ENCODE measurements around the gene CFI.

Gene CFI

DNA sequence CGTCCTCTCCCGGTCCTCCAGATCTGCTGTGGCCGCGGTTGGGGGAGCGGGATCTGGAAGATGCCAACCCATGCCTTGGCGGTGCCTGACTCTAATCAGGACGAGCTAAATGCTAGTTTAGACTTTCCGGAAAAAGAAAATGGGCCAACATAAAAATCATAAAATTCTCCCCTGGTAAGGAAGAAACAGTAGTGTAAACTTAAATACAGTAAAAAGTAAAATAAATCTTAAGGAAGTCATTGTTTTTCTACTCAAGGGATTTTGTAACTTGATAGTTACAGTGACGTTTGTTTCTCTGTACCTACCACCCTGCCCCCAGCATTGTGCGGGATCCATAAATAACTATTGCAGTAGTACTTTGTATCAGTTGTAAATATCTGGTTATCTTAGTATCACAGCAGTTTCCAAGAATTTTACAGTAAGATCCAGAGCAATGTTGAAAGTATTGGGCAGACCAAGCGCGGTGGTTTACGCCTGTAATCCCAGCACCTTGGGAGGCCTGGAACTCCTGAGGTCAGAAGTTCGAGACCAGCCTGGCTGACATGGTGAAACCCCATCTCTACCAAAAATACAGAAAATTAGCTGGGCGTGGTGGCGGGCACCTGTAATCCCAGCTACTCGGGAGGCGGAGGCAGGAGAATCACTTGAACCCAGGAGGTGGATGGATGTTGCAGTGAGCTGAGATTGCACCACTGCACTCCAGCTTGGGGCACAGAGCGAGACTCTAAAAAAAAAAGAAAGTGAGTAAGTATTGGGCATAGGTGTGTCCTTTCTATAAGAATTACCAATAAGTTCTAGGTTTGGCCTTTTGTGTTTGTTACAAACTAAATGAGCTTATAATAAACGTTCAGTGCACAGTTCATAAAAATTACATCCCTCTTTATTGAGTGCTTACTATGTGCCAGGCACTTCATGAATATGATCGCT, 70.9 kb downstream of the CFI start:
- no peak for DNase-seq (ENCODE audit: low read depth in 2 of 2)

DNA sequence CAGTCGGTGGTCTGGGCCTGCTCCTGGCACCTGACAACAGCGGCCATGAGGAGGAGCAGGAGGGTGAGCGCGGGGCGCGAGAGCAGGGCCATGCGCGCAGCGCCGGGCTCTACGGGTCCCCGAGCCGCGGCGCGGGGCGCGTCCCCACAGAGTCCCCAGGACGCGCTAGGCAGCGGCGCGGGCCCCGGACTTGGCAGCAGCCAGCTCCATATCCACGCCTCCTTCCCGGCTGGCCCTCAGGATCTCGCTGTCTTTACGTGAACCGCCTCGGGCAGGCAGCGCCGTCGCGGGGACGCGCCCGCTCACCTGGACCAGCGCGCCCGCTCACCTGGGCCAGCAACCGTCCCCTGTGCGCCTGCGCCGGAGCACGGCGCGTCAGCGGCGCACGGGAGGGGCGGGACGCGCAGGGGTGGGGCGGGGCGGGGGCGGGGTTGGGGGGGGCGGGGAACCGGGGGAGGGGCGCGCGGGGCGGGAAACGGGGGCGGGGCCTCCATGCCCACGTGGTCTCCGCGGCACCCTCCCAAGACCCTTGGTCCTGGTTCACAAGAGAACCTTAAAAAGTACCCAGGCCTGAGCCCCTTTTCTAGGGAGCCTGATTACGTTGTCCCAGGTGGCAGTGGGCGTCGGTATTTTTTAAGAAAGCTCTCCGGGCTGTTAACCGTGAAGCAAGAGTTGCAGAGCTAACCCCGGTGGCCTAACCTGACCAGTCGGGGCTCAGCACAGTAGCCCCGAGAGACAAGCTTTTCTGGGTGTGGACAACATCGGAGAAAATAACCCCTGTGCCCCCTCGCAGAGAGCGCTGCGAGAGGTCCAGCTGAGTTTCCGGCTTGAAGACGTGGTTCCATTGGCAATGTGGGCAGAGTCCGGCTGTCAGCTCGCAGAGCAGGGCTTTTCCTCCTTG, 71.8 kb downstream of the CFI start, which contains the start of gene PLA2G12A:
Gene PLA2G12A, minus strand, starts transcription at position 353 of the 901 bp plus-strand sequence. Its CDS starts 261 bp downstream, at position 92.
- peak; percentile 50 to 56 for DNase-seq (ENCODE audit: low read depth in 2 of 2)

- peak in 1 of 2 donors; percentile 1 for DNase-seq (ENCODE audit: low read depth in 2 of 2)
These were observed 72.6 kb downstream of the CFI start for GRCh38 chr4:109729117-109729717.

DNA sequence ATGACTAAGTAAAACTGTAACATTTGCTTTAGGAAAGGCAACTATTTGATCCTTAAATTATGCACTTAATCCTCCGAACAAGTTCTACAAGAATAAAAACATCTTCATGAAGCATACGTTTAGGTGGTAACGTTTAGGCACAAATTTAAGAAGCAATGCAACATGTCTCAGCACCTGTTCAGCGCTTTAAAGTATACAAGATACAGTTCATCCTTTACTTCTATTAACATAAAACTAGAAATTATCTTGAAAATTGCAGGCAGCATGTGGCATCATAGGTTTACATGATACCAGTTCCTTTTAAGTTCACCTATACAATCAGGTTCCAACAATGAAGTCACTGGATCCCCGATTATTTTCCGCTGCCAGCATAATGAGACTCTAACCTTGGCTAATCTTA, 73.4 kb downstream of the CFI start:
- no peak for DNase-seq (ENCODE audit: low read depth in 2 of 2)

GRCh38 chr4:109723110-109723509, 78.7 kb downstream of the CFI start:
- DNase-seq (ENCODE audit: low read depth in 2 of 2), result no peak

- no peak for DNase-seq (ENCODE audit: low read depth in 2 of 2)
These were observed 79.4 kb downstream of the CFI start for GRCh38 chr4:109722357-109722756.

DNA sequence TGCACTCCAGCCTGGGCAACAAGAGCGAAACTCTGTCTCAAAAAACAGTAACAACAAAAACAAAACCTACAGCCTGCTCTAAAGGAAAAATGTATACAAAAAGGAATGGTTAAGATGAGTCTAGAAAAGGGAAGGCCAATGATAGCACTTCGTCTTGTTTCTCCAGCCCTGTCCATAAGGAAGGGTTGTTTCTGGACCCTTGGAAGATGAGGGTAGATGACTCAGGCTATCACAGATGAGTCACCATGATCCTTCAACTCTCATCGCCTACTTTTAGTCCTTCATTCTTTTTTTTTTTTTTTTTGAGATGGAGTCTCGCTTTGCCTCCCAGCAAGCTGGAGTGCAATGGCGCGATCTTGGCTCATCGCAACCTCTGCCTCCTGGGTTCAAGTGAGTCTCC, 80.8 kb downstream of the CFI start:
- no peak for DNase-seq (ENCODE audit: low read depth in 2 of 2)

GRCh38 chr4:109719604-109720003, 82.2 kb downstream of the CFI start:
- no peak for DNase-seq (ENCODE audit: low read depth in 2 of 2)

- no peak for DNase-seq (ENCODE audit: low read depth in 2 of 2)
These were observed 83.0 kb downstream of the CFI start for GRCh38 chr4:109718759-109719158.

DNA sequence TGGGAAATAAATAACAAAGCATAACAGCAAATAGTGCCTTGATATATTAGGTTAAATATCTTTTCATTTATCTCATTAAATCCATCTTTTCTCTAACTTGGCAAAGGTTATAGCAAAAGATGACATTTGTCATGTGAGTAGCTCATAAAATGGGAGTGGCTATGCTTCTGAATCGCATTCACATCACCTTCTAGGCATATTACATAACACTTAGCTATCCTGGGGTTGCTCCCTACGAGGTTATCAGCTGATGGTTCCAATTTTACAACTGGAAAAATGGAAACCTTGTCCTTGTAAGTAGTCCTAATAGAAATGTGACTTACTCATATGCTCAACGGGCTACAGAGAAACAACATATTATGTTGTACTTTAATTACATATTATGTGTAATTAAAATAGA, 88.3 kb downstream of the CFI start:
- no peak for DNase-seq (ENCODE audit: low read depth in 2 of 2)

DNA sequence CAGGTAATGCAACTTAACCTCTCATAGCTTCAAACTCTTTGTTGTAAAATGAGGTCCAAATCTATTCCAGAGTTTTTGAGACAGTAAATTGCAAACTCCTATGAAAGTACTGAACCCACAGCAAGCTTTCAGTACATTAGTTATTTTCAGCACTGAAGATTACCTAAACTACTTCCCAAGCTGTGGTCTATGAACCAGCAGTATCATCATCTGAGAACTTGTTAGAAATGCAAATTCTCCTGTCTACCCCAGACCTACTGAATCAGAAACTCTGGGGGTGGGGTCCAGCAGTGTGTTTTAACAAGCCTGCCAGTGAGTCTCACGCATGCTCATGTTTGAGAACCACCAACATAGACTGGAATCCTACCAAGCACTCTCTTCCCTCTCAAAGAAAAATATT, 92.8 kb downstream of the CFI start:
- DNase-seq (ENCODE audit: low read depth in 2 of 2), result no peak

- no peak for DNase-seq (ENCODE audit: low read depth in 2 of 2)
These were observed 93.4 kb downstream of the CFI start for GRCh38 chr4:109708435-109708834.

- no peak for DNase-seq (ENCODE audit: low read depth in 2 of 2)
These were observed 98.0 kb downstream of the CFI start for GRCh38 chr4:109703664-109704361.

DNA sequence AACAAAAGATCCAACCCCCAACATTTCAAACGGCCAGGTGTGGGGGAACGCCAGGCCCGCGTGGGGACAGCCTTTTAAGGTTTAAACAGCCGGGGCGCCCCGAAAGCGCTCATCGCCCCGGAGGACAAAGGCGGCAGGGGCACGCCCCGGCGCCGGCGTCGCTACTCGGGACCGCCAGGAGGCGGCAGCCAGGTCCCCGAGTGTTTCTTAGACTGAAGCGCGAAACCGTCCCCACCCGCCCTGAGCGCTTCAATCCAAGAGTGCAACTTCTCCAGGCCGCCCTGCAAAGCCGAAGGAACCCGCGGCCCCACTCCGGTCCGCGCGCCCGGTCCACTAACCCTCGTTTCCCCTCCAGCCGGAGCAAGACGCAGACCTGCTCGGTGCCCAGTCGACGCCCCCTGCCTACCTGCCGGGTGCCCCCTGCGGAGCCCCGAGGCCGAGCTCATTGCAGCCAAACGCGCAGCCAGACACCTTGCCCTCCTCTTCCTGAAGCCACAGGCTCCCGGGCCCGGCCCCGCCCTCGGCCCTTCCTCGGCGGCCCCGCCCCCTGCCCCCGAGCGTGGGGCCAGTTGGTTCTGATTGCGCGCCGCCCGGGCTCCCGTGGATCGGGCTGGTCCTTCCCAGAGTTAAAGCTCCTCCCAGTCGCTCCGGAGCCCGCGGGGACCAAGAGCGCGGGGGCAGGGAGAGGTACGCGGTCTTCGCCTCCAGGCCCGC, 98.7 kb downstream of the CFI start, which contains the start of gene CASP6:
Gene CASP6, minus strand, starts transcription at position 496 of the 714 bp plus-strand sequence. Its CDS starts 50 bp downstream, at position 446.
- DNase-seq (ENCODE audit: low read depth in 2 of 2), result peak; percentile 32 to 40

GRCh38 chr4:109701566-109702410, 100.0 kb downstream of the CFI start:
- no peak for DNase-seq (ENCODE audit: low read depth in 2 of 2)

DNA sequence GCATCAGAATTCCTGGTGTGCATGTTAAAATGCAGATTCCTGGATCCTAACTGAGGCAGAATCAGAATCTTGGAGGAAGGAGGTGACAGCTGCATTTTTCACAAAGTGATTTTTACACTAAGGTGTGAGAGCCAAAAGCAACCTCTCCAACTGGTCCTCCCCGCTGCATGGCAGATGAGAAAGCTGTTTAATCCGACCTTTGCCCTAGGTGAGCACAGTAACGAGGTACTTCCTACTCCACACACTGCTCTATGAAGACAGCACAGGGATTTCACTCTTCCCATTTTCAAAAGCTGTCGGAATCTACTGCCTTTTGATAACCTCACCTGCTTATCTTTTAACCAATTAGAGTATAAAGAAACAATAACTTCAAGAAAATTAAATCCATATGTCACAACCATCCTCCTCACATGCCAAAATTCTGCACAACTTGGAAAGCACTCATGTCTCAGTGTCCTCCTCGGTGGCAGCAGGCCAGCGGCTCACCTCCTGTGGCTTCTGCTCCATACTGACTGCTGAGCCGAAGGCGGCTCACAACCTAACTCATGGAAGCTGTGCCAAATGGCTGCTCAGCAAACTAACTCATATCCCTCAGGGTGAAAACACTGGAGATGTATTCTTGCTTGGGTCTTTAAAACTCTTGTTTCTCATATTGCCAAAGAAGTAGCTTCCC, 102.1 kb downstream of the CFI start:
- no peak for DNase-seq (ENCODE audit: low read depth in 2 of 2)

GRCh38 chr4:109698656-109699055, 103.1 kb downstream of the CFI start:
- no peak for DNase-seq (ENCODE audit: low read depth in 2 of 2)

GRCh38 chr4:109691411-109691920, 110.3 kb downstream of the CFI start:
- no peak for DNase-seq (ENCODE audit: low read depth in 2 of 2)

Measured in stimulated activated CD4-positive, alpha-beta T cell treated with anti-CD3 and anti-CD28 coated beads, Interleukin-1b, Interleukin-23, amount 100 ng/mL, for 1 hour (primary cell).